Osteoblast (primary cell): ENCODE data around the gene SLC9A9. TPM values are rescaled to one million over a fixed set of nuclear protein-coding genes. Genes with fewer than 3 reads are reported as not detected.
A peak's percentile ranks its signal among the peaks of the same experiment; 100 is the strongest.

Experiments
- DNase-seq: peaks from one replicate; pipeline ENCODE4 v3.0.0; 2011; ENCODE audit warnings: low spot score, mixed read lengths; ENCODE audit not compliant: insufficient read length; ENCODE audit errors: missing footprints
- H2AFZ ChIP-seq: 2 replicates; pipeline ENCODE4 v1.6.0; 2011; ENCODE audit warnings: mild to moderate bottlenecking, low read length
- H3K27ac ChIP-seq: 2 replicates; pipeline ENCODE4 v1.5.1; 2011; ENCODE audit warnings: mild to moderate bottlenecking, low read depth, low read length, moderate library complexity
- H3K27me3 ChIP-seq: 2 replicates; pipeline ENCODE4 v1.6.0; 2012; ENCODE audit warnings: mild to moderate bottlenecking, control low read depth, inconsistent platforms, low read length, moderate library complexity; ENCODE audit not compliant: insufficient read depth
- H3K36me3 ChIP-seq: 2 replicates; pipeline ENCODE4 v1.5.1; 2011; ENCODE audit warnings: mild to moderate bottlenecking, low read length, control low read depth, moderate library complexity; ENCODE audit not compliant: insufficient read depth
- H3K4me1 ChIP-seq: 2 replicates; pipeline ENCODE4 v1.5.1; 2011; ENCODE audit warnings: mild to moderate bottlenecking, low read length, control low read depth, moderate library complexity; ENCODE audit not compliant: insufficient read depth
- H3K4me2 ChIP-seq: 2 replicates; pipeline ENCODE4 v1.6.0; 2011; ENCODE audit warnings: mild to moderate bottlenecking, low read length; ENCODE audit not compliant: insufficient read depth
- H3K4me3 ChIP-seq: fragments of 200-600 bp; sonication (generic); 3 replicates; pipeline ENCODE4 v1.5.1; 2012; ENCODE audit warnings: mild to moderate bottlenecking, low read length, inconsistent platforms; ENCODE audit not compliant: insufficient read depth
- H3K79me2 ChIP-seq: 2 replicates; pipeline ENCODE4 v1.6.0; 2012; ENCODE audit warnings: mild to moderate bottlenecking, low read length, control low read depth, inconsistent platforms; ENCODE audit not compliant: insufficient read depth
- H3K9me3 ChIP-seq: 2 replicates; pipeline ENCODE4 v1.5.1; 2011; ENCODE audit warnings: low read depth, low read length, control low read depth
- H4K20me1 ChIP-seq: 2 replicates; pipeline ENCODE4 v1.6.0; 2012; ENCODE audit warnings: mild to moderate bottlenecking, low read length, control low read depth; ENCODE audit not compliant: insufficient read depth
- total RNA-seq: library from RNA; depleted of rRNA; stranded (reverse); fragments of >200 nt; gene quantifications from 2 replicates; pipeline ENCODE4 v1.2.3, GENCODE V29; 2012
- TF ChIP-seq, protein P1 (sequence below): IDR thresholded peaks from 2 replicates; pipeline ENCODE4 v1.5.1; 2011; ENCODE audit warnings: mild to moderate bottlenecking, low read depth, low read length, moderate library complexity; ENCODE audit errors: extremely low read depth

Gene SLC9A9
- total RNA-seq, 1 donor = 6.5 TPM

DNA sequence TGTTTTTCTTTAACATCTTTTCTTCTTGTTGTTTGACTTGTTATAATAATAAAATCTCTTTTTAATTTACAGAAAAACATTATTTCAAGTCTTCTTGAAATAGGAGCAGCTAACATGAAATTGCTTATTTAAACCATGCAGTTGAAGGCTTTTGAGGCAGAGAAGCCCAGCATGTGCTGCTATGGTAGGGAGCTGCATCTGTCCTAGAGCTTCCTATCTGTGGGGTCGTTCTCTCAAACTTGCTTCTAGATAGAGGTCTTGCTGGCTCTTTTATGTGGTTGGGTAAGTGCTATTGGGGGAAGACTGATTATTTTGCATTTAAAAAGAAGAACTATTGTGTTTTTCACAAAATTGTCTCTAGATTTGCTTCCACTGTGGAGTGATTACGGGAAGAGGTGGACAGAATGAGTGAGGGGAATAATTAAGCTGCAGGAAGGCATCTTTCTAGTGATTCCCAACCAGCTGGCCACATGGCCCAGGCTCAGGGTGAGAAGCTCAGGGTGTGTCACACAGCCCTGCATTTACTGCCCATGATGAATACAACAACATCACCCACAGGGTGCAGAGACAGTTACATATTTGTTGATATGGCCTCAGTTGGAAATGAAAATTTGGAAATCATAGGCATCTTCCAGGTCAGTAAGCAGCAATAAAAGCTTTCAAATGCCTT, 630.0 kb downstream of the SLC9A9 start:
- Histone ChIP-seq H3K4me3 (no peak overlapping the region), H2AFZ (no peak overlapping the region), H3K4me2 (no peak overlapping the region), H3K79me2 (no peaks in the 10 kb centered on the region), H3K36me3 (no peaks in the 10 kb centered on the region), H3K9me3 (no peaks in the 10 kb centered on the region), H3K4me1 (no peaks in the 10 kb centered on the region), H4K20me1 (no peaks in the 10 kb centered on the region), H3K27ac (no peak overlapping the region), H3K27me3 (no peaks in the 10 kb centered on the region)
- TF ChIP-seq, protein P1, sequence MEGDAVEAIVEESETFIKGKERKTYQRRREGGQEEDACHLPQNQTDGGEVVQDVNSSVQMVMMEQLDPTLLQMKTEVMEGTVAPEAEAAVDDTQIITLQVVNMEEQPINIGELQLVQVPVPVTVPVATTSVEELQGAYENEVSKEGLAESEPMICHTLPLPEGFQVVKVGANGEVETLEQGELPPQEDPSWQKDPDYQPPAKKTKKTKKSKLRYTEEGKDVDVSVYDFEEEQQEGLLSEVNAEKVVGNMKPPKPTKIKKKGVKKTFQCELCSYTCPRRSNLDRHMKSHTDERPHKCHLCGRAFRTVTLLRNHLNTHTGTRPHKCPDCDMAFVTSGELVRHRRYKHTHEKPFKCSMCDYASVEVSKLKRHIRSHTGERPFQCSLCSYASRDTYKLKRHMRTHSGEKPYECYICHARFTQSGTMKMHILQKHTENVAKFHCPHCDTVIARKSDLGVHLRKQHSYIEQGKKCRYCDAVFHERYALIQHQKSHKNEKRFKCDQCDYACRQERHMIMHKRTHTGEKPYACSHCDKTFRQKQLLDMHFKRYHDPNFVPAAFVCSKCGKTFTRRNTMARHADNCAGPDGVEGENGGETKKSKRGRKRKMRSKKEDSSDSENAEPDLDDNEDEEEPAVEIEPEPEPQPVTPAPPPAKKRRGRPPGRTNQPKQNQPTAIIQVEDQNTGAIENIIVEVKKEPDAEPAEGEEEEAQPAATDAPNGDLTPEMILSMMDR = no peak
- DNase-seq = no peak

DNA sequence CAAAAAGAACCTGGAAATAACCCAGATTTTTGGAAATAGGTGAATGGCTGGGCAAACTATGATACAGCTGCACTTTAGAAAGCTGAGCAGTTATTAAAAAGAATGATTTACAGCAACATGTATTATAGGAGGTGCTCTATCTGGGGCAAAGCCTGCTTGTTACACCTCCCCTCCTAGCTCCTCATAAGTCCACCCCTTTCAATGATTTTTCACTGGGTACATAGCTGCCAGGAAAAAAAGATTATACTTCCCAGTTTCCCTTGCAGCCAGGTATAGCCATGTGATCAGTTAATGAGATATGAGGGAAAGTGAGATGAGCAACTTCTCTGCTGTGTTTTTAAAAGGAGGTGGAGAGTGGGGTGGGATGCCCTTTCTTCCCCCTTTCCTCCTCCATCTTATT, 631.0 kb downstream of the SLC9A9 start:
- Histone ChIP-seq H3K9me3 (no peaks in the 10 kb centered on the region), H3K4me2 (peak overlapping the region; percentile 64), H3K36me3 (no peaks in the 10 kb centered on the region), H2AFZ (peak overlapping the region; percentile 92), H3K4me3 (no peak overlapping the region), H3K79me2 (no peaks in the 10 kb centered on the region), H4K20me1 (no peaks in the 10 kb centered on the region), H3K27me3 (no peaks in the 10 kb centered on the region), H3K4me1 (no peaks in the 10 kb centered on the region), H3K27ac (no peak overlapping the region)
- DNase-seq = no peak
- TF ChIP-seq, protein P1 = no peak

DNA sequence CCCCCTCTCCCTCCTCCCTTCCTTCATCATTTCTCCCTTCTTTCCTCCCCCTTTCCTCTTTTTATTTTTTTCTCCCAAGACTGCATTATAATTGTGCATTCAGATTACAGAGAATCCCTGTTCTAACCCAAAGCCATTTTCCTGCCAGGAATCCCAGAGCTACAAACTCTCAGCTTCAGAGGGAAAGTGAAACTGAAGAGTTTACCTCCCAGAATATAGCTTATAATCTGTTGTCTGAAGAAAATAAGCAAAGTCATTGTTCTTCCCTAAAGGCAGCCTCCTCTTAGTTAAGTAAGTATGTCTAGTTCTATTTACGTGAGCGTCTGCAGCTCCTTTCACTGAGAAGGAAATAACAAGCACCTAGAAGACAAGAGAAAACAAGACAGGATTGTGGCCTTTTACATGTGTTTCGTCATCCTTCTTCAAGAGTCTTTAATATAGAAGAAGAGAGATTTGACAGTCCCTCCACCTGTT, 631.5 kb downstream of the SLC9A9 start:
- Histone ChIP-seq H3K27ac (no peak overlapping the region), H2AFZ (peak overlapping the region; percentile 92), H3K4me2 (peak overlapping the region; percentile 64), H3K27me3 (no peaks in the 10 kb centered on the region), H3K4me1 (no peaks in the 10 kb centered on the region), H3K79me2 (no peaks in the 10 kb centered on the region), H4K20me1 (no peaks in the 10 kb centered on the region), H3K36me3 (no peaks in the 10 kb centered on the region), H3K9me3 (no peaks in the 10 kb centered on the region), H3K4me3 (peak overlapping the region; percentile 46)
- DNase-seq = no peak
- TF ChIP-seq, protein P1 = no peak

Other genes with a start within 250 kb of the SLC9A9 start
- gene DIPK2A, start 123.4 kb upstream of the SLC9A9 start, total RNA-seq = 18.0 and 38.0 TPM in 2 replicates